HL-60 (cell line): ENCODE measurements around the gene ACE.

ENCODE experiments used
- CTCF ChIP-seq: IDR thresholded peaks from one replicate; pipeline ENCODE4 v1.5.1; 2011; ENCODE audit warnings: low read length, control low read depth, inconsistent platforms; ENCODE audit not compliant: insufficient read depth
- POLR2AphosphoS5 ChIP-seq: IDR thresholded peaks from 2 replicates; pipeline ENCODE4 v1.6.1; 2012; ENCODE audit warnings: low read depth
- REST ChIP-seq: IDR thresholded peaks from 2 replicates; pipeline ENCODE4 v1.6.1; 2012; ENCODE audit warnings: low read depth; ENCODE audit not compliant: insufficient replicate concordance
- SPI1 ChIP-seq: IDR thresholded peaks from 2 replicates; pipeline ENCODE4 v1.6.1; 2012; ENCODE audit warnings: low read depth, mild to moderate bottlenecking, borderline replicate concordance

- TF ChIP-seq SPI1 (no peak), CTCF (no peak), REST (no peak), POLR2AphosphoS5 (no peak)
Observed at GRCh38 chr17:63531022-63531965, 54.4 kb downstream of the ACE start.
